Keratinocyte (primary cell): ENCODE data around the gene FBXO38. TPM values are rescaled to one million over a fixed set of nuclear protein-coding genes. Genes with fewer than 3 reads are reported as not detected.

ENCODE experiments used
- DNase-seq: peaks from one replicate; pipeline ENCODE4 v3.0.0-alpha.2; 2011; ENCODE audit warnings: low read depth, missing footprints, low spot score
- FAIRE-seq: peaks from 2 replicates; lab custom pipeline; 2011; peaks lifted over from hg19 to GRCh38; lab: Jason Lieb, UNC
- H2AFZ ChIP-seq: 2 replicates; pipeline ENCODE4 v1.6.0; 2012; ENCODE audit warnings: low read length, control low read depth, inconsistent platforms; ENCODE audit not compliant: control insufficient read depth
- H3K27ac ChIP-seq: 2 replicates; pipeline ENCODE4 v1.5.1; 2011; ENCODE audit warnings: low read length; ENCODE audit not compliant: control insufficient read depth, insufficient read depth
- H3K27me3 ChIP-seq: 3 replicates; pipeline ENCODE4 v1.6.0; 2011; ENCODE audit warnings: low read length; ENCODE audit not compliant: control insufficient read depth, insufficient read depth; ENCODE audit errors: extremely low read depth
- H3K36me3 ChIP-seq, 2 experiments: 2 replicates in 1 of 2; 3 replicates in 1 of 2; pipeline ENCODE4 v1.5.1; 2011; ENCODE audit warnings: low read length in 2 of 2, mild to moderate bottlenecking in 1 of 2; ENCODE audit not compliant: control insufficient read depth in 2 of 2, insufficient read depth in 2 of 2; ENCODE audit errors: extremely low read depth in 1 of 2
- H3K4me1 ChIP-seq: 3 replicates; pipeline ENCODE4 v1.5.1; 2011; ENCODE audit warnings: low read length; ENCODE audit not compliant: control insufficient read depth, insufficient read depth; ENCODE audit errors: extremely low read depth
- H3K4me2 ChIP-seq: 3 replicates; pipeline ENCODE4 v1.6.0; 2011; ENCODE audit warnings: low read depth, low read length; ENCODE audit not compliant: control insufficient read depth, insufficient read depth; ENCODE audit errors: extremely low read depth
- H3K4me3 ChIP-seq, 3 experiments: fragments of 200-600 bp in 1 of 3; sonication (generic) in 1 of 3; 2 replicates in 2 of 3; 3 replicates in 1 of 3; pipeline ENCODE4 v1.5.1; 2011 to 2016; ENCODE audit warnings: low read length in 3 of 3, mild to moderate bottlenecking in 3 of 3, control low read depth in 2 of 3, inconsistent platforms in 1 of 3, low read depth in 1 of 3, mixed read lengths in 1 of 3, mixed run types in 1 of 3, moderate library complexity in 1 of 3; ENCODE audit not compliant: control insufficient read depth in 2 of 3, insufficient read depth in 2 of 3; ENCODE audit errors: extremely low read depth in 1 of 3
- H3K79me2 ChIP-seq: 2 replicates; pipeline ENCODE4 v1.6.0; 2012; ENCODE audit warnings: low read length; ENCODE audit not compliant: control insufficient read depth, insufficient read depth
- H3K9ac ChIP-seq: 3 replicates; pipeline ENCODE4 v1.6.0; 2011; ENCODE audit warnings: low read length; ENCODE audit not compliant: control insufficient read depth, insufficient read depth; ENCODE audit errors: extremely low read depth
- H3K9me1 ChIP-seq: 3 replicates; pipeline ENCODE4 v1.6.0; 2011; ENCODE audit warnings: low read length; ENCODE audit not compliant: control insufficient read depth, insufficient read depth; ENCODE audit errors: extremely low read depth
- H3K9me3 ChIP-seq: 2 replicates; pipeline ENCODE4 v1.5.1; 2012; ENCODE audit warnings: low read depth, low read length; ENCODE audit not compliant: control insufficient read depth
- H4K20me1 ChIP-seq: 3 replicates; pipeline ENCODE4 v1.6.0; 2011; ENCODE audit warnings: low read length; ENCODE audit not compliant: control insufficient read depth, insufficient read depth; ENCODE audit errors: extremely low read depth
- EZH2 ChIP-seq: IDR thresholded peaks from one replicate; pipeline ENCODE4 v1.6.1; 2012; ENCODE audit warnings: inconsistent platforms, mild to moderate bottlenecking, low read length, moderate library complexity
- dilution Hi-C: fragments of 300-500 bp; cut with MboI; formaldehyde crosslinking; loops from one replicate; pipeline ENCODE4 v1.7.0; 2020; ENCODE audit warnings: low sequenced_read_pairs; ENCODE audit not compliant: extremely low pct_ligation_motif_present
- polyA plus RNA-seq, 5 experiments: library from polyadenylated mRNA; depleted of rRNA in 3 of 5; stranded (reverse) in 3 of 5; stranded (forward) in 1 of 5; unstranded in 1 of 5; fragments of >200 nt; gene quantifications; 1 replicate in 1 of 5; 2 replicates in 3 of 5; 3 replicates in 1 of 5; pipeline versions ENCODE4 v1.2.1 to v1.2.3, GENCODE V29; 2011 to 2012; ENCODE audit warnings: missing spikeins in 2 of 5, low read depth in 1 of 5, low replicate concordance in 1 of 5
- TF ChIP-seq, protein P1 (sequence below), 3 experiments: IDR thresholded peaks in 1 of 3; conservative IDR thresholded peaks in 1 of 3; optimal IDR thresholded peaks in 1 of 3; 2 replicates in 2 of 3; 3 replicates in 1 of 3; pipeline versions ENCODE3 to v1.5.1; 2011; ENCODE audit warnings: low read length in 3 of 3, mild to moderate bottlenecking in 3 of 3, moderate library complexity in 2 of 3, control low read depth in 1 of 3, inconsistent platforms in 1 of 3; ENCODE audit not compliant: insufficient read depth in 2 of 3; ENCODE audit errors: extremely low read depth in 1 of 3

FBXO38 gene
- polyA plus RNA-seq, 1 donor (not counting 4 experiments of a cell fraction or from before 2014, with no cell fraction given), result 30.4 TPM

DNA sequence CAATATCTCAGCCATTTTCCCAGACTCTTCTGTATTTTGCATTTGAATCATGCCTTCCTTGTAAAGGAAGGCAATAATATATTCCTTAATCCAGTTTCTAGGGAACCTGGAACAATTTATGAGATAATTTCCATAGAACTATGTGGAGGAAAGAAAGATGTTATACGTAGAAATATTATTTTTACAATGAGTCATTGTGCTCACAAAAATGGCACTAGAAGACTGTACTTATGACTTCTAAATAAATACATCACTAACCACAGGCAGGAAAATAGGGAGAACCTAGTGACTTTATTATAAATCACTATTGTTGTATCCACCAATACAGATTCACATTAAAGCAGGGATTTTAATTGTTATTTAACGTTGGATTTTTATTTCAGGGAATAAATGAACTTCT, 87.6 kb downstream of the FBXO38 start:
- Histone ChIP-seq H3K36me3 (no peaks in the 10 kb centered on the region), H3K27me3 (no peaks in the 10 kb centered on the region), H3K27ac (no peak overlapping the region), H3K79me2 (no peaks in the 10 kb centered on the region), H3K9ac (no peak overlapping the region), H3K4me1 (no peaks in the 10 kb centered on the region), H3K9me3 (no peaks in the 10 kb centered on the region), H3K4me2 (no peak overlapping the region), H2AFZ (no peak overlapping the region), H3K4me3 (no peak overlapping the region), H4K20me1 (no peaks in the 10 kb centered on the region), H3K9me1 (no peaks in the 10 kb centered on the region)
- FAIRE-seq (no peak), DNase-seq (no peak)
- TF ChIP-seq EZH2, result no peak
- TF ChIP-seq, protein P1, sequence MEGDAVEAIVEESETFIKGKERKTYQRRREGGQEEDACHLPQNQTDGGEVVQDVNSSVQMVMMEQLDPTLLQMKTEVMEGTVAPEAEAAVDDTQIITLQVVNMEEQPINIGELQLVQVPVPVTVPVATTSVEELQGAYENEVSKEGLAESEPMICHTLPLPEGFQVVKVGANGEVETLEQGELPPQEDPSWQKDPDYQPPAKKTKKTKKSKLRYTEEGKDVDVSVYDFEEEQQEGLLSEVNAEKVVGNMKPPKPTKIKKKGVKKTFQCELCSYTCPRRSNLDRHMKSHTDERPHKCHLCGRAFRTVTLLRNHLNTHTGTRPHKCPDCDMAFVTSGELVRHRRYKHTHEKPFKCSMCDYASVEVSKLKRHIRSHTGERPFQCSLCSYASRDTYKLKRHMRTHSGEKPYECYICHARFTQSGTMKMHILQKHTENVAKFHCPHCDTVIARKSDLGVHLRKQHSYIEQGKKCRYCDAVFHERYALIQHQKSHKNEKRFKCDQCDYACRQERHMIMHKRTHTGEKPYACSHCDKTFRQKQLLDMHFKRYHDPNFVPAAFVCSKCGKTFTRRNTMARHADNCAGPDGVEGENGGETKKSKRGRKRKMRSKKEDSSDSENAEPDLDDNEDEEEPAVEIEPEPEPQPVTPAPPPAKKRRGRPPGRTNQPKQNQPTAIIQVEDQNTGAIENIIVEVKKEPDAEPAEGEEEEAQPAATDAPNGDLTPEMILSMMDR (optimal IDR thresholded peaks at IDR 0.05 in 1 of 3, IDR thresholded peaks at IDR 0.05 in 1 of 3, conservative IDR thresholded peaks at IDR 0.05 in 1 of 3; ENCODE audit: extremely low read depth in 1 of 3, insufficient read depth in 2 of 3, low read length in 3 of 3), result no peak
- dilution Hi-C loops, result no loop called here

DNA sequence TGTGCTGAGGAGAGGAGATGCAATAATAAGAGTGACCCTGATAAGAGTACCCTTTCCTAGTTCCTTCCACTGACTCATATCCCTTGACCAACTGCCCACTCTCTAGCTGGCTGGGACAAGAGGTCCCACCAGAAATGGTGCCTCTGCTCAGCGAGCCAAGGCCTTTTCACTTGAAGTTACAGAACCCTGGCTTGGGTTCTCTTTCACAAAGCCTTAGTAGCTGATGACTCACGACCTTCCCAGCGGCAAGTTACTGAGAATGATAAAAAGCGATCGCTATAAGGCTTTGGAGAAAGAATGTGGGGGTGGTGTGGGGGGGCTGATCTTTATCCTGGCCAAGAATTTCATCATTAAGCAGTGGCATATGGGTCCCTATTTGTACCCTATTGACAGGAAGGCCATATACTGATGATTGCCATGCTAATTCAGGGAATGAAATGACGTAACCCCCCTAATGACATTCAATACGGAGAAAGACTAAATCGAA, 90.3 kb downstream of the FBXO38 start:
- H3K27ac ChIP-seq, result no peak overlapping the region
- H3K36me3 ChIP-seq, result no peaks in the 10 kb centered on the region
- no peaks in the 10 kb centered on the region for H3K9me3 ChIP-seq
- H3K4me2 ChIP-seq, result no peak overlapping the region
- no peaks in the 10 kb centered on the region for H3K27me3 ChIP-seq
- no peaks in the 10 kb centered on the region for H3K9me1 ChIP-seq
- no peaks in the 10 kb centered on the region for H3K4me1 ChIP-seq
- FAIRE-seq (no peak), DNase-seq (no peak)
- TF ChIP-seq, protein P1 (optimal IDR thresholded peaks at IDR 0.05 in 1 of 3, IDR thresholded peaks at IDR 0.05 in 1 of 3, conservative IDR thresholded peaks at IDR 0.05 in 1 of 3; ENCODE audit: extremely low read depth in 1 of 3, insufficient read depth in 2 of 3, low read length in 3 of 3), result no peak
- no peak for TF ChIP-seq EZH2
- H4K20me1 ChIP-seq, result no peaks in the 10 kb centered on the region
- no peaks in the 10 kb centered on the region for H3K79me2 ChIP-seq
- dilution Hi-C loops, result no loop called here
- no peak overlapping the region for H3K9ac ChIP-seq
- H3K4me3 ChIP-seq, result no peak overlapping the region
- no peak overlapping the region for H2AFZ ChIP-seq
